Activated CD8-positive, alpha-beta memory T cell treated with anti-CD3 and anti-CD28 coated beads, Interleukin-2, amount 50 U/mL, for 4 hours (primary cell): ENCODE results near the gene IFNAR1.

Experiments used
- DNase-seq: peaks from one replicate; pipeline ENCODE4 v3.0.0-alpha.2; 2020

The IFNAR1 gene

DNA sequence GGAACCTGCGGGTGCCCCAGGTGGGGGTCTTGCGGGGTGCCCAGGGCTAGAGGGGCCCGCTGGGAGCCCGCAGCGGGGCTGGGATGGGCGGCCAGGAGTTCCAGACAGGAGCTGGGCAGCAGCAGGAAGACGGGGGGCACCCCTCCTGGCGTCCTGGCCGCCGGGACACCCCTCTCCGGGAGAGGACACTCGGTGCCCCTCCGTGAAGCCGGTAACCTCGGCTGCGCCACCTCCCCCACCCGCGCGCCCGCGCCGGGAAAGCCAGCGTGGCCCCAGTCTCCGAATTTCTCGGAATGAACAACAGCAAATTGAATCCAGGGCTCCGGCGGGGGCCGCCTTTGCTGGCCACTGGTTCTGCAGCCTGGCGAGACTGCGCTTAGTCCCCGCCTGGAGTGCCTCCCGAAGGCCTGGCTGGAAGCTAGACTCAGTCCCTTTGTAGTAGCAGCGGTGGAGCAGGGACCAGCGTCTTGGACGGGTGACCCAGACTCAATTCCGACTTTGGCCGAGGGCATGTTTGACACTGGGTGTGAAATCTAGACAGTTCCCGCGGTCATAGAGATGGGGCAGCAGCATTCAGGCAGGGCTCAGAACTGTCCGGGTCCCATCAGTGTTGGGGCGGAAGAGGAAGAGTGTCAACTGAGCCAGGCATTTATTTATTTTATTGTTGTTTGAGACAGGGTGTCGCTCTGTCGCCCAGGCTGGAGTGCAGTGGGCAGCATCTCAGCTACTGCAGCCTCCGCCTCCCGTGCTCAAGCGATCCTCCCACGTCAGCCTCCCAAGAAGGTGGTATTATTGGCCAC is 79.2 kb downstream of the IFNAR1 start:
- peak; percentile 52 for DNase-seq

DNA sequence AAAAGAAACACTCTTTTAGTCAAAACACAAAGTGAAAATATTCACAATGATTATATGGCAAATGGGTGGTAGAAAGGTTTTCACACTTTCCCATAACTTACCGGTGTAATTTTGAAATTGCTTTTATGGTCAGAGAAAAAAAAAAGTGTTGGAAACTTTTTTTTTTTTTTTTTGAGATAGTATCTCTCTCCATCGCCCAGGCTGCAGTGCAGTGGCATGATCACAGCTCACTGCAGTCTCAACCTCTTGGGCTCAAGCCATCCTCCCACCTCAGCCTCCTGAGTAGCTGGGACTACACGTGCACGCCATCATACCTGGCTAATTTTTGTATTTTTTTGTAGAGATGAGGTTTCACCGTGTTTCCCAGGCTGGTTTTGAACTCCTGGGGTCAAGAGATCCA is 81.7 kb downstream of the IFNAR1 start:
- no peak for DNase-seq
